B cell (primary cell): Measurements from ENCODE around the gene FOXK1. TPM values are rescaled to one million over a fixed set of nuclear protein-coding genes. Genes with fewer than 3 reads are reported as not detected.

ENCODE experiments used
- ATAC-seq: fragments of 200-7000 bp; cut with Tn5 transposase; one replicate; pipeline ENCODE4 v1.10.0; 2021; ENCODE audit warnings: low read depth, mild to moderate bottlenecking, moderate number of reproducible peaks, moderate library complexity
- CTCF ChIA-PET: fragments of 350-600 bp; sonication (Branson Sonifier 250); formaldehyde crosslinking; loops from one replicate; lab custom pipeline; 2021; ENCODE audit warnings: antibody characterized with exemption, inconsistent platforms; lab: Charles Lee
- POLR2A ChIA-PET: fragments of 350-600 bp; sonication (Branson Sonifier 250); formaldehyde crosslinking; loops from one replicate; lab custom pipeline; 2021; ENCODE audit warnings: antibody characterized with exemption; lab: Charles Lee
- DNase-seq: peaks from one replicate; pipeline ENCODE4 v3.0.0; 2013
- H2AFZ ChIP-seq: 2 replicates; pipeline ENCODE4 v1.6.1; 2012; ENCODE audit warnings: mild to moderate bottlenecking, low read depth, low read length; ENCODE audit not compliant: insufficient read depth, poor library complexity, severe bottlenecking
- H3K27ac ChIP-seq, 2 donors: 1 replicate in 1 of 2; 2 replicates in 1 of 2; pipeline ENCODE4 v1.5.1; 2012 to 2013; ENCODE audit warnings: low read length in 2 of 2, mild to moderate bottlenecking in 2 of 2, moderate library complexity in 1 of 2
- H3K27me3 ChIP-seq, 4 experiments: fragments of 200-600 bp in 1 of 4; sonication (generic) in 1 of 4; replicated peaks in 1 of 4; 1 replicate in 2 of 4; 2 replicates in 2 of 4; pipeline versions ENCODE4 v1.6.1 to v1.7.0; 2013 to 2016; ENCODE audit warnings: low read length in 3 of 4, mild to moderate bottlenecking in 2 of 4, mixed read lengths in 1 of 4, moderate library complexity in 1 of 4; ENCODE audit not compliant: insufficient read depth in 4 of 4, control insufficient read depth in 3 of 4; ENCODE audit errors: control extremely low read depth in 1 of 4
- H3K36me3 ChIP-seq, 2 experiments: replicated peaks in 1 of 2; 1 replicate in 1 of 2; 2 replicates in 1 of 2; pipeline versions ENCODE4 v1.6.1 to v1.7.1; 2013; ENCODE audit warnings: low read length in 1 of 2; ENCODE audit not compliant: insufficient read depth in 2 of 2, control insufficient read depth in 1 of 2; ENCODE audit errors: control extremely low read depth in 1 of 2, extremely low read depth in 1 of 2
- H3K4me1 ChIP-seq, 2 donors: fragments of 200-600 bp in 1 of 2; sonication (generic) in 1 of 2; 1 replicate in 1 of 2; 2 replicates in 1 of 2; pipeline versions ENCODE4 v1.5.1 to v1.6.1; 2013 to 2017; ENCODE audit warnings: low read length in 2 of 2; ENCODE audit not compliant: control insufficient read depth in 2 of 2, insufficient read depth in 2 of 2
- H3K4me2 ChIP-seq: replicated peaks from 2 replicates; pipeline ENCODE3; 2012; ENCODE audit warnings: mild to moderate bottlenecking, low read depth, low read length; ENCODE audit not compliant: poor library complexity, severe bottlenecking
- H3K4me3 ChIP-seq, 5 experiments: fragments of 200-600 bp in 1 of 5; sonication (generic) in 1 of 5; 1 replicate in 3 of 5; 2 replicates in 2 of 5; pipeline versions ENCODE4 v1.5.1 to v1.7.0; 2011 to 2016; ENCODE audit warnings: low read length in 4 of 5, mild to moderate bottlenecking in 4 of 5, low read depth in 2 of 5, control low read depth in 1 of 5, moderate library complexity in 1 of 5; ENCODE audit not compliant: insufficient read depth in 1 of 5; ENCODE audit errors: control extremely low read depth in 1 of 5, extremely low read depth in 1 of 5
- H3K79me2 ChIP-seq: fragments of 200-600 bp; sonication (generic); one replicate; pipeline ENCODE4 v1.6.0; 2016; ENCODE audit warnings: low read length; ENCODE audit not compliant: control insufficient read depth, insufficient read depth
- H3K9ac ChIP-seq: fragments of 200-600 bp; sonication (generic); 2 replicates; pipeline ENCODE4 v1.6.1; 2017; ENCODE audit warnings: mild to moderate bottlenecking, low read length, moderate library complexity
- H3K9me3 ChIP-seq, 3 donors: one replicate each; pipeline versions ENCODE4 v1.6.1 to v1.7.1; 2013; ENCODE audit warnings: low read length in 2 of 3; ENCODE audit not compliant: control insufficient read depth in 2 of 3, insufficient read depth in 1 of 3; ENCODE audit errors: control extremely low read depth in 1 of 3
- H4K20me1 ChIP-seq: 2 replicates; pipeline ENCODE4 v1.6.0; 2012; ENCODE audit warnings: mild to moderate bottlenecking, low read length; ENCODE audit not compliant: insufficient read depth, control insufficient read depth, poor library complexity, severe bottlenecking
- H3K27ac Mint-ChIP-seq: one replicate; pipeline ENCODE4 v1.8.0; 2021; ENCODE audit warnings: mixed read lengths
- H3K27me3 Mint-ChIP-seq: one replicate; pipeline ENCODE4 v1.8.0; 2021; ENCODE audit warnings: mixed read lengths
- H3K4me1 Mint-ChIP-seq: one replicate; pipeline ENCODE4 v1.8.0; 2021; ENCODE audit warnings: mixed read lengths
- H3K4me3 Mint-ChIP-seq: one replicate; pipeline ENCODE4 v1.8.0; 2021; ENCODE audit warnings: mixed read lengths
- H3K9me3 Mint-ChIP-seq: one replicate; pipeline ENCODE4 v1.8.0; 2022; ENCODE audit warnings: mixed read lengths; ENCODE audit not compliant: insufficient read depth
- CTCF ChIP-seq: fragments of 200-600 bp; IDR thresholded peaks from one replicate; pipeline ENCODE4 v1.8.0; 2022; ENCODE audit warnings: antibody characterized with exemption, mild to moderate bottlenecking
- EZH2 ChIP-seq: IDR thresholded peaks from 2 replicates; pipeline ENCODE4 v1.6.1; 2012; ENCODE audit warnings: borderline replicate concordance, low read depth, mild to moderate bottlenecking, moderate library complexity, low read length; ENCODE audit not compliant: insufficient read depth, poor library complexity, severe bottlenecking
- WGBS: methylation state at CpG from one replicate; pipeline ENCODE4 v1.1.5; 2013; ENCODE audit warnings: missing lambda C conversion rate; ENCODE audit not compliant: insufficient coverage; 5-methylcytosine and 5-hydroxymethylcytosine counted together
- intact Hi-C: fragments of 100-400 bp; cut with micrococcal nuclease; formaldehyde crosslinking; loops from one replicate; pipeline ENCODE4 v1.10.0; 2022
- polyA plus RNA-seq: library from polyadenylated mRNA; depleted of rRNA; stranded (reverse); fragments of >200 nt; gene quantifications from 2 replicates; pipeline ENCODE4 v1.2.3, GENCODE V29; 2012
- total RNA-seq, 2 donors: library from RNA; stranded (reverse); fragments of 120-200 nt in 1 of 2; gene quantifications; 1 replicate in 1 of 2; 2 replicates in 1 of 2; pipeline versions ENCODE4 v1.2.3 to v1.2.4, GENCODE V29; 2013 to 2022

FOXK1 gene
- total and polyA plus RNA-seq, 2 donors (not counting 1 experiment from before 2014, with no cell fraction given), result 17.9 to 56.2 TPM

- H3K4me3 Mint-ChIP-seq, result no peak overlapping the region
- intact Hi-C loops, result no loop called here
These were observed 86.8 kb downstream of the FOXK1 start for GRCh38 chr7:4768597-4769569.

More at GRCh38 chr7:4768597-4769569, 86.8 kb downstream of the FOXK1 start:
- ATAC-seq (no peak), DNase-seq (no peak)
- H2AFZ ChIP-seq, result no peak overlapping the region
- WGBS, result 99% methylated on average over 16 of the region's 27 CpGs
- H3K79me2 ChIP-seq, result no peaks in the 10 kb centered on the region
- H3K4me3 ChIP-seq, result no peak overlapping the region
- POLR2A ChIA-PET, result no interaction called here
- no peak for TF ChIP-seq EZH2
- no peak for TF ChIP-seq CTCF
- H3K4me2 ChIP-seq, result no peak overlapping the region
- Mint-ChIP-seq H3K27me3 (no peaks in the 10 kb centered on the region), H3K9me3 (no peaks in the 10 kb centered on the region), H3K4me1 (peaks cover 2% of the 10 kb centered on the region), H3K27ac (no peak overlapping the region)
- H3K4me1 ChIP-seq, result no peaks in the 10 kb centered on the region
- H3K36me3 ChIP-seq, result peaks cover 0 to 15% of the 10 kb centered on the region in 2 experiments
- CTCF ChIA-PET, result interaction anchor here (1.1 kb wide), 1 partner anchor 10 kb away, joined by 3 read pairs; no protein-coding TSS in a partner anchor
- no peaks in the 10 kb centered on the region for H3K9me3 ChIP-seq
- H3K9ac ChIP-seq, result no peak overlapping the region
- no peaks in the 10 kb centered on the region for H3K27me3 ChIP-seq
- H3K27ac ChIP-seq, result no peak overlapping the region
- H4K20me1 ChIP-seq, result peaks cover 6% of the 10 kb centered on the region
